NB4 (cell line): ENCODE data around the gene TP53BP1.

Experiments
- DNase-seq: peaks from one replicate; pipeline ENCODE4 v3.0.0; 2010; ENCODE audit warnings: low read depth
- H3K4me3 ChIP-seq: one replicate; pipeline ENCODE4 v1.5.1; 2011; ENCODE audit warnings: mild to moderate bottlenecking, low read depth, low read length, moderate library complexity
- MYC ChIP-seq: IDR thresholded peaks from 2 replicates; pipeline ENCODE4 v1.6.1; 2011; ENCODE audit warnings: low read depth, low read length
- POLR2A ChIP-seq: IDR thresholded peaks from 2 replicates; pipeline ENCODE4 v1.6.1; 2011; ENCODE audit warnings: mild to moderate bottlenecking; ENCODE audit not compliant: insufficient read length; ENCODE audit errors: extremely low read depth
- TF ChIP-seq, protein P1 (sequence below): IDR thresholded peaks from 2 replicates; pipeline ENCODE4 v1.6.1; 2011; ENCODE audit warnings: low read depth, low read length
- TF ChIP-seq, protein P2 (sequence below): IDR thresholded peaks from one replicate; pipeline ENCODE4 v1.5.1; 2012; ENCODE audit warnings: low read depth, low read length

TP53BP1 gene

GRCh38 chr15:43511012-43511885, 18.3 kb upstream of the TP53BP1 start:
- DNase-seq: peak; percentile 66
- H3K4me3 ChIP-seq: peak overlapping the region; percentile 56
- TF ChIP-seq, protein P1, sequence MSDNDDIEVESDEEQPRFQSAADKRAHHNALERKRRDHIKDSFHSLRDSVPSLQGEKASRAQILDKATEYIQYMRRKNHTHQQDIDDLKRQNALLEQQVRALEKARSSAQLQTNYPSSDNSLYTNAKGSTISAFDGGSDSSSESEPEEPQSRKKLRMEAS: peak; percentile 35; the same call in 1 of the 2 replicates
- TF ChIP-seq, protein P2, sequence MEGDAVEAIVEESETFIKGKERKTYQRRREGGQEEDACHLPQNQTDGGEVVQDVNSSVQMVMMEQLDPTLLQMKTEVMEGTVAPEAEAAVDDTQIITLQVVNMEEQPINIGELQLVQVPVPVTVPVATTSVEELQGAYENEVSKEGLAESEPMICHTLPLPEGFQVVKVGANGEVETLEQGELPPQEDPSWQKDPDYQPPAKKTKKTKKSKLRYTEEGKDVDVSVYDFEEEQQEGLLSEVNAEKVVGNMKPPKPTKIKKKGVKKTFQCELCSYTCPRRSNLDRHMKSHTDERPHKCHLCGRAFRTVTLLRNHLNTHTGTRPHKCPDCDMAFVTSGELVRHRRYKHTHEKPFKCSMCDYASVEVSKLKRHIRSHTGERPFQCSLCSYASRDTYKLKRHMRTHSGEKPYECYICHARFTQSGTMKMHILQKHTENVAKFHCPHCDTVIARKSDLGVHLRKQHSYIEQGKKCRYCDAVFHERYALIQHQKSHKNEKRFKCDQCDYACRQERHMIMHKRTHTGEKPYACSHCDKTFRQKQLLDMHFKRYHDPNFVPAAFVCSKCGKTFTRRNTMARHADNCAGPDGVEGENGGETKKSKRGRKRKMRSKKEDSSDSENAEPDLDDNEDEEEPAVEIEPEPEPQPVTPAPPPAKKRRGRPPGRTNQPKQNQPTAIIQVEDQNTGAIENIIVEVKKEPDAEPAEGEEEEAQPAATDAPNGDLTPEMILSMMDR: peak; percentile 51
- TF ChIP-seq MYC (peak; percentile 31; the same call in 1 of the 2 replicates), POLR2A (no peak)

DNA sequence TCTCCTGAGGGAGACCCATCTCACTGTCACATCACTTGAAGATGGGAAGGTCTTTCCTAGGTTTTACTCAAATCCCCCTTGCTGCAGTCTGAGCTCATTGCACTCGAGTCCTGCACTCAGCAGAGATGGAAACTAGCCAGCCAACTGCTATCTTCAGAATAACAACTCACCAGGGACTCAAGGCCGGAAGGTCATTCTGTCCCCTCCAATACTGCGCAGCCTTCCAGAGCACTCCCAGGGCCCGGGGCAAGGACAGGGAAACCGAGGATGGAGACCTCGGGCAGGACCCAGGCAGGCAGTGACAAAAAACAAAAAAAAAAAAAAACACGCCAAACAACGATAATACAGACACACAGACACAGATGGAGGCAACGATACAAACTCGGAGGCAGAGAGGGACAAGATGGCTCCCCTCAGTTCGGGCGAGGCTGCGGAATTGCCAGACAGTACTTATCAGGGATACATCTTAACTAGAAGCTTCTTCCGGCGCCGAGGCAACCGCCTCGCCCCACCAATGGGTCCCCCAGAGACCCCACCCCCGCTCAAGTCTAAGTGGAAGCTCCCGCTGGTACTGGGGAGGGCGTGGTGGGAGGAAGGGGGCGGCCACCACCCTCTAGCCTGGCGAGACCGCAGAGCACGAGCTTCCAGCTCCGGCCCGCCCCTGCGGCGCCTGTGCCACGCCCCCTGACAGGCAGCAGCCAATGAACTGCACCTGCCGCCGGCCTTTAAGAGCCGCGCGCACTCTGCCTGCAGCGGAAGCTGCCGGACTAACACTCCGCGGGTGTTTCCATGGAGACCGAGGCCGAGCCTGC, 17.4 kb upstream of the TP53BP1 start:
- peak; percentile 99 for DNase-seq
- peak overlapping the region; percentile 58 for H3K4me3 ChIP-seq
- TF ChIP-seq MYC (peak; percentile 88), POLR2A (peak; percentile 54)
- TF ChIP-seq, protein P2: peak; percentile 20
- TF ChIP-seq, protein P1: peak; percentile 93

- H3K4me3 ChIP-seq: peak overlapping the region; percentile 58
- peak; percentile 45 for DNase-seq
- TF ChIP-seq, protein P2: no peak
- TF ChIP-seq MYC: 0 out of 2 replicates have a peak, but pooled peaks have one; percentile 19
- no peak for TF ChIP-seq POLR2A
These were observed 16.8 kb upstream of the TP53BP1 start for GRCh38 chr15:43509660-43510199.

DNA sequence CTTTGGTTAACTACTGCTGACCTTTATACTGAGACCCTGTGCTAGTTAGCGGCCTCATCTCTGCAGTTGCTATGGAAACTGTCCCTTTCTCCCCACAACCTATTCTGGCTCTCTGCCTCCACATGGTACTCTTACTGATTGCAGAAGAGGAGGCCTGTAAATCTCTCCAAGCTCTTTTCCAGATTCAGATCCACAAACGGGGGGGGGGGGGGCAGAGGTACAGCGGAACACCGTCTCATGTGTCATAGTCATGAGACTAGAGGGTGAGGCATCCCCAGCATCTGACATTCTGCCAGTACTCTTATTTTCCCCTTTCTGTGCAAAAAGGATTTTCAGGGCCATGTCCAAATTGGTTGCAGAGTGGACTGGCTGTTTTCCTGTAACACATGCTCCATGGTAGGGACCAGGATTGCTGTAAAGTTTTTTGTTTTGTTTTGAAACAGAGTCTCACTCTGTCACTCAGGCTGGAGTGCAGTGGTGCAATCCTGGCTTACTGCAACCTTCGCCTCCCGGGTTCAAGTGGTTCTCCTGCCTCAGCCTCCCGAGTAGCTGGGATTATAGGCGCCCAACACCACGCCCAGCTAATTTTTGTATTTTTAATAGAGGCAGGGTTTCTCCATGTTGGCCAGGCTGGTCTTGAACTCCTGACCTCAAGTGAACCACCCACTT, 16.2 kb upstream of the TP53BP1 start:
- DNase-seq: no peak
- peak overlapping the region; percentile 58 for H3K4me3 ChIP-seq
- TF ChIP-seq, protein P1: no peak
- TF ChIP-seq, protein P2: no peak
- TF ChIP-seq MYC (no peak), POLR2A (no peak)

GRCh38 chr15:43508421-43508820, 15.5 kb upstream of the TP53BP1 start:
- H3K4me3 ChIP-seq: no peak overlapping the region
- no peak for DNase-seq
- TF ChIP-seq, protein P1: no peak
- TF ChIP-seq, protein P2: no peak
